Non-pigmented ciliary epithelial cell (primary cell): ENCODE measurements around the gene LIMA1.
"Not testable (repeated sequence)": the region's sequence is repeated elsewhere in the genome, so short reads cannot be mapped to it uniquely, and the experiment has no call there.

Experiments
- DNase-seq: peaks from one replicate; pipeline ENCODE4 v3.0.0-alpha.2; 2010; ENCODE audit warnings: low read depth

Gene LIMA1

GRCh38 chr12:50247665-50248064 is 35.7 kb downstream of the LIMA1 start:
- DNase-seq = not testable (repeated sequence)

DNA sequence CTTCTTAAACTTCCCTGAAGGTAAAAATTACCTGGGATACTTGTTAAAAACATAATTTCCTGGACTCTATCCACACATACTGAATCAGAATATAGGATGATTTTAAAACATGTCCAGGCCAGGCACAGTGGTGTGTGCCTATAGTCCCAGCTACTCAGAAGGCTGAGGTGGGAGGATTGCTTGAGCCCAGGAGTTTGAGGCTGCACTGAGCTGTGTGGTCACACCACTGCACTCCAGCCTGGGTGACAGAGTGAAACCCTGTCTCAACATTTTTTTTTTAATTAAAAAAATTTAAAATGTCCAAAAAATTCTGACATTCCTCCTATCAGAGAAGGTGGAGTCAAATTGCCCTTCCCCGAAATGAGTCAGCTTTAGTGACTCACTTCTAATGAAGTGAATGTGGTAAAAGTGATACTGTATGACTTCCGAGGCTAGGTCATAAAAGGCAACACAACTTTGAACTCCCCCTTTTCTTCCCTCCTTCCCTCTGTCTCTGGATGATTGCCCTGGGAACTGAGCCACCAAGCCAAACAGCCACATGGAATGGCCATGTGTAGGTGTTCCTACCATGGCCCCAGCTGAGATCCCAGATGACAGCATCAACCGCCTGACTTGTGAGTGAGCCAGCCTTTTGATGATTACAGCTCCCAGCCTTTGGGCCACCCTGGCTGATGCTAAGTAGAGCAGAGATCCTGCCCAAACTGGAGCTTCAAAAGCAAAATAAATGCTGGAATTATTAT is 36.3 kb downstream of the LIMA1 start:
- peak; percentile 94 for DNase-seq

GRCh38 chr12:50246197-50246865 is 37.0 kb downstream of the LIMA1 start:
- DNase-seq = no peak

DNA sequence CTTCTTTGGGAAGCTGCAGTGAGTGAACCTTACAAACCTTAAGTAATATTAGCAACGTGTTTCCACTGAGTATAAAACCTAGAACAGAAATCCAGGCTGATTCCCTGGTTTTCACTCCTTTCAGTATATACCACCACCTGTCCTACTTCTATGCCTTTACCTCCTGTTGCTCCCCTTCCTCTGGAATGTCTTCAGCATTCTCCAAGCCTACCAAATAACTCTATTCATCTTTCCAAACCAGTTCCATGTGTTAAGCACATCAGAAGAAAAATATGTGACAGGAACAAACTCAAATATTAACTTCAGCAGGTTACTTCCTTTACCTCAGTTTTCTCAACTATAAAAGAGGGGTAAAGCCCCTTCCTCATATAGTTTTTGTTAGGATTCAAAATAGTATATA is 39.8 kb downstream of the LIMA1 start:
- DNase-seq = no peak

- DNase-seq = no peak
These were observed 40.5 kb downstream of the LIMA1 start for GRCh38 chr12:50242751-50243191.

GRCh38 chr12:50241178-50241577 is 42.1 kb downstream of the LIMA1 start:
- no peak for DNase-seq

DNA sequence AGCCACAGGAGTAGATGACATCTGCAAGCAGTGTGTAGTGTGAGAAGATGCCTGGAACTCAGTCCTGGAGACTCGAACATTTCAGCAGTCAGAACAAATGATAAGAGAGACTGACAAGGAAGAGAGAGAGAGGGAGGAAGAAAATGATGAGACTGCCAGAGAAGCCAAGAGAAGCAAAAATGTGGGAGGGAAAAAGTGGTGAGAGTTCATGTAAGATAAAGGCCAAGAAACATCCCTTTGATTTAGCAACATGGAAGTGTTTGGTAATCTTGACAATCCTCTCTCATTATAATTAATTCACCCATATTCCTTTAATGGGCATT is 42.6 kb downstream of the LIMA1 start:
- DNase-seq = no peak

DNA sequence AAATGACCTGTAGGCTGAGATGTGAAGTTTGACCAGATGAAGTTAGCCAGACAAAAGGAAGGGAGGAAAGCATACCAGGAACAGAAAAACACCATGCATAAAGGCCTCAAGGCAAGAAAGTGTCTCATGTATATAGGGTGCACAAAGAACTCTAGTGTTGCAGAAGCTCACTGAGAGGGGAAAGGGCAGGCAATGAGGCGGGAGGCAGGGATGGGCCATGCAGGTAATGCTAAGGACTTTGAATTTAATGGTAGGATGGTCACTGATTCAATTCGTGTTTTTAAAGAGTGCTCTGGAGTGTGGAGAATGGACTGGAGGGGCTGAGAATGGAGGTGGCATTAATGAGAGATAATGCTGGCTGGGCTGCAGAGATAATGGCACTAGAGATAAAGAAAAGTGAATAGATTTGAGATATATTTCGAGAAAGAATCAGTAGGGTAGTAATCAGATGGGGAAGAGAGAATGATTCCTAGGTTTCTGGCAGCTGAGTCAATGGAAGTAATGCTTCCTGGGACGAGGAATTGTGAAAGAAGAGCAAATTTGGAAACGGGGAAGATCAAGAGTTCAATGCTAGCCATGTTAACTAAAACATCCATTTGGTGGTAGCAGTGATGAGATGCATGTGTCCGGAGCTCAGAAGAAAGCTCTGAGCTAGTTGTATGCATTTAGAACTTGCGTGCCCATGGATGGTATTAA is 43.1 kb downstream of the LIMA1 start:
- DNase-seq = no peak

GRCh38 chr12:50239355-50239891 is 43.9 kb downstream of the LIMA1 start:
- DNase-seq = no peak

DNA sequence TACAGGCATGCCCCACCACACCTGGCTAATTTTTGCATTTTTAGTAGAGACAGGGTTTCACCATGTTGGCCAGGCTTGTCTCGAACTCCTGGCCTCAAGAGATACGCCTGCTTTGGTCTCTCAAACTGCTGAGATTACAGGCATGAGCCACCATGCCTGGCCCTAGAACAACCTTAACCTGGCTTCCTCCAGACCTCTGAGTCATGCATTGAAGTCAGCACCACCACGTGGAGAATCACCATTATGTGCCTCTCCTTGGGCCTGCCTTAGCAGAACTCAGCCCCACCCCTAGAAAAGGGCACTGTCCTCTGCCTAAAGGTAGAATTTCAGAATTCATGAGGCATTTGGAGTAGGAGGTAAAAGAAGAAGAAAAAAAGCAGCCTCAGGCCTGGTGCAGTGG is 49.0 kb downstream of the LIMA1 start:
- DNase-seq = no peak

GRCh38 chr12:50232771-50233209 is 50.5 kb downstream of the LIMA1 start:
- no peak for DNase-seq

DNA sequence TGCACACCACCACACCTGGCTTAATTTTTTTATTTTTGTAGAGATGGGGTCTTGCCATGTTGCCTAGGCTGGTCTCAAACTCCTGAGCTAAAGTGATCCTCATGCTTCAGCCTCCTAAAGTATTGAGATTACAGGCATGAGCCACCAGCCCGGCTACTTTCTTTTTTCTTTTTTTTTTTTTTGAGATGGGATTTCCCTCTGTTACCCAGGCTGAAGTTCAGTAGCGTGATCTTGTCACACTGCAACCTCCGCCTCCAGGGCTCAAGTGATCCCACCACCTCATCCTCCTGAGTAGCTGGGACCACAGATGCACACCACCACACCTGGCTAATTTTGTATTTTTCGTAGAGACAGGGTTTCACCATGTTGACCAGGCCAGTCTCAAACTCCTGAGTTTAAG is 51.1 kb downstream of the LIMA1 start:
- DNase-seq = no peak

DNA sequence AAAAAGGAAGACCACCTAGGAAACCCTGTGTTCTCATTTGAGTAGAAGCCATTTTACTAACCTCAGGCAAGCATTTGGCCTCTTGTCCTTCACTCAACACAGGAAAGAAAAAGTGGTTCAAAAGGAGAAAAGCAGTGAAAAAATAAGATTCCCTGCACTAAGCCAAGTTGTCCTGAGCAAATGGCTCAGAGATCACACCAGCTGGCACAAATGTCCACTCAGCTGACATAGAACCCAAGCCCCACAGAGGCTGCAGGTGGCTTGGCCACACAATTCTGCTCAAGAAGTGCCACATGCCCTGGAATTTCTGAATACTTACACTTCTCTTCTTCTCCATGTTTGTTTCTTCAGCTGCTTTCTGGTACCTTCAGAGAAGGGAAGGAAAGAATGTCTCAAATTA is 52.0 kb downstream of the LIMA1 start:
- DNase-seq = no peak

DNA sequence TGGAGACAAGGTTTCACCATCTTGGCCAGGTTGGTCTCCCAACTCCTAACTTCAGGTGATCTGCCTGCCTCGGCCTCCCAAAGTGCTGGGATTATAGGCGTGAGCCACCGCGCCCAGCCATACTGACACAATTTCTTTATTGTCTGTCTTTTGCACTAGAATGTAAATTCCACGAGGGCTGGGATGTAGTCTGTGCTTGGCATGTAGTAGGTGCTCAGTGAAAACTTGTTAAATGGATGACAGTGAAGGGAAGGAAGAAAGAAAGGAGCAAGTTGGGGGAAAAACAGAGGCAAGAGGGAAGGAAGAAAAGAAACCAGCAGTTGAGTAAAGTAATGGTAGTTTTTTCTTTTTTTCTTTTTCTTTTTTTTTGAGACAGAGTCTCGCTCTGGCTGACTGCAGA is 53.1 kb downstream of the LIMA1 start:
- no peak for DNase-seq

DNA sequence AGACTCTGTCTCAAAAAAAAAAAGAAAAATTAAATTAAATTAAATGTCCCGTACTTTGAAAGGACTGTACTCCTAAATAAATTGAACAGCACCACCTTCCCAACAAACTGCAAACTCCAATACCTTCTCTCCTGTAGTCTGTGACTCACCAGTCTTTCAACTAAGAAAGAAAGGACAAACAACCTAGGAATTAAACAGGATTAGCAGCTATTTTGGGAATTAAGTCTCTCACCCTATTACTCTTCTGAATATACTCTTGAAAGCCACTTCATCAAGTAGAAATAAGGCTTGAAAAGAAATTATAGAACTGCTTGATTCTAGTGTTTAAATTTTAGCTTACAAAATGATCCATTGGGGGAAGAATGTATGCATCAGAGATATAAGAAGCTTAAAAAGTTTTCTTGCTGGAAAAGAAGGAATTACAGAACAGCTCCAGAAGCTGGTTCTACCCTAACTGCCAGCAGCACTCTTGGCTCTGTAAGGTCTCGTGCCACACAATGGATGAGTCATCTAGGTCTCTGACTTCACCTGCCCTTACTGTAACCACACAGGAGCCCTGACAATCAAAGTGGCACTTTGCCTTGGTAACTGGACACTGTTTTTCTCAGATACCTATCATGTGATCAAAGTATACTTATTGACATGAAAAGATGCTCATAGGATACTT is 59.2 kb downstream of the LIMA1 start:
- no peak for DNase-seq

DNA sequence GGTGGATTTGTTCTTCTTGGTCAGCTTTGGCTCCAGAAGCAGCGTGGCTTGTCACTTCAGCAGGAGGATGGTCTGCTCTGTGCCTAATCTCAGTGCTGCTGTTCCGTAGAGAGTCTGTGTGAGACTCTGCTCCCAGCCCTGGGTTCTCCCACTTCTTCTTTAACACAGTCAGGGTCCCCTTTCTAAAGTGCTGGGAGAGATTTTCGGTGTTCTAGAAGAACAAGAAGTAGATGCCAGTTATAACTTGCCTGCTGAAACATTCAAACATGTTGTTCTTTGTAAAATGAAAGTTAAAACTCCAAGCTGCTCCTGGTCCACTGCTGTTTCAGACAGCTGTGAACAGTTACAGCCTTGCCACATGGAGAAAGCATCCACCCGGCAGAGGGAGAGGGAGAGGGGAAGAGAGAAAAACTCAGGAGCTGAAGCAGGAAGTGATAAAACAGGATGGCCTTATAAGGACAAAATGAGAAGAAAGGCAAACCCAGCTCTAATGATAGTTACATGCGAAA is 61.0 kb downstream of the LIMA1 start:
- DNase-seq = no peak

DNA sequence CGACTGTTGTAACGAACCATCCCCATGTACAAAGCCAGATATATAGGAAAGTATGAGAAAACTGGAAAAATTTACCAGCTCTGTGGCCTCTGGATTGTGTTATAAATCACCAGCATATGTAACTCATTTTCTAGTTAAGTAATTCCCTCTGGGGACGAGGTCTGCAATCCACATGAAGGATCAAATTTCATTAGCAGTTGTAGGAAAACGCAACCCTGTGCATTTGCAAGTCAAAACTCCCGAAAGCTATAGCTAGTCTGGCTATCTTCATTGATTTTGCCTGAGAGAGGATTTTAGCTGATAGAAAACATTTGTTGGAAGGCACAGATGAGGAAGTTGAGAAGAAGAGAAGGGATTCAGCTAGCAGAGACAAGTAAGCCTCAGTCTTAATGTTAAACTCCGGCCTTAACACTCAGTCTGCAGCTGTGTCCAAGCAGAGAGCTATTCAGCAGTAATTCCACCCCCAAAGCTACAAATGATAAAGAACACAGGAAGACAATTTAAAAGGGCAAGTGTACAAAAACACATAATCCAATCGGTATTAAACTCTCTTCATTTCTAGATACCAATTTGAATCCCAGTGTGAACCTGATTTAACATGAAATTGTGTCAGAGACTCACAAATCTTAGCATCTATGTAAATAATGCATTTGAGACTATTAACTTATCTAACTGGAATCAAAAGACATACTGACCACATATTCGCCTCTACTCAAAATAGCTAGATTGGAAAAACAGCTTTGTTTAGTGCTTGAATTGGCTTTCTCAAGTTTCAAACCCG is 61.9 kb downstream of the LIMA1 start:
- no peak for DNase-seq

DNA sequence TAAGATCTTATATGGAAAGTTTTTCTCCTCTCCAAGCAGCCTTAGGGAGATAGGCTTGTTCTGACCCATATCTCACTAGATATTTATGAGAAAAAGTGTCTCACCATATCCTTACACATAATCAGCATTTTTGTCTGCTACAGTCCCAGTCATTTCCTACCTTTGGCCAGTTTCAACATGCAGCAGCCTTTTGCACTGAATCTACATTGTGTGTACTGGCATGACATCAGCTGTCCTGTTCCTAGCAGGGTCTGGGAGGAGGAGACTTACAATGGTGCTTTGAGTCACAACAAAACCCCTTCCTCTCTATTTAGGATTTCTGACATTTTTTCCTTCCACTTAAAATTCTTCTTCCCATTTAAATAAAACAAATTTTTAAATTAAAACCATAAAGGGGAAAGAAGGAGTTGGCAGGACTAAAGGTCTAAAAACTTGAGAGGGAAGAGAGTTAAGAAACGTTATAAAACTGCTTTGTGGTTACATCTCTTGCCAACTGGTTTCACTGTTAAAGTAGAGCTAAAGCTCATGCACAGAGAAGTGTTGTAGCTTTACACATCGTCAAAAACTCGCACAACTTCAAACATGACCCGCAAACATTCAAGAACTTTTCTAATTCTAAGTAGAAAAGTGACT is 62.8 kb downstream of the LIMA1 start:
- no peak for DNase-seq

DNA sequence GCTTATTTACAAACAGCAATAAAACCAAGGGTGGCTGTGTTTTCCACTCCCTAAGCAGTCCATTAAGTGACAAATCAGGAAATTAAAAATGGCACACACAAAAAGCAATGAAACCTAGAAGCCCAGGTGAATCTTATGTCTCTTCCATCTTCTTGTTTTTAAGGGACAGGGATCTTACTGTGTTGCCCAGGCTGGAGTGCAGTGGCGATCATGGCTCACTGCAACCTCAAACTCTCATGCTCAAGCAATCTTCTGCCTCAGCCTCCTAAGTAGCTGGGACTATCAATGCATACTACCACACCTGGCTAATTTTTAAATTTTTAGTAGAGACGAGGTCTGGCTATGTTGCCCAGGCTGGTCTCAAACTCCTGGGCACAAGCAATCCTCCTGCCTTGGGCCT is 63.8 kb downstream of the LIMA1 start:
- no peak for DNase-seq

GRCh38 chr12:50219001-50219400 is 64.3 kb downstream of the LIMA1 start:
- DNase-seq = not testable (repeated sequence)

DNA sequence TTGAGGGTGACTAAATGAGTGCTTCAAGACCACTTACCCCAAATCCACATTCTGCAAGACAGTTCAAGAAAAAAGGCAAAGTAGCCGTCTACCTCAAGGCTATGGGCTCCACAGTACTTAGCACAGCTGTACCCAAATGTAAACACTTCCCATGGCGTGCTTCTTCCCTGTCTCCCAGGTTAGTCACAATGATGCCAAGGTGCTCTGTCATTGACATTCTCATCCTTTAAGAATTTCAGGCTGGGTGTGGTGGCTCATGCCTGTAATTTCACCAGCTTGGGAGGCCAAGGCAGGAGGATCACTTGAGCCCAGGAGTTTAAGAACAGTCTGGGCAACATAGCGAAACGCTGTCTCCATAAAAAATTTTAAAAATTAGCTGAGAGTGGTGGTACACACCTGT is 64.9 kb downstream of the LIMA1 start:
- no peak for DNase-seq
